HG03432 (cell line): Measurements from ENCODE around the gene CCDC88C.
A peak's percentile ranks its signal among the peaks of the same experiment; 100 is the strongest.

Experiments used
- ATAC-seq: cut with Tn5 transposase; IDR thresholded peaks from one replicate; pipeline ENCODE4 v1.9.1; 2021; ENCODE audit warnings: mild to moderate bottlenecking, moderate library complexity; ENCODE audit not compliant: unreplicated experiment

The CCDC88C gene

GRCh38 chr14:91367173-91368171 lies 50.1 kb downstream of the CCDC88C start:
- peak; percentile 60 for ATAC-seq

GRCh38 chr14:91366749-91367148 lies 50.9 kb downstream of the CCDC88C start:
- no peak for ATAC-seq

GRCh38 chr14:91365552-91365951 lies 52.1 kb downstream of the CCDC88C start:
- ATAC-seq = no peak

- ATAC-seq = no peak
Observed at GRCh38 chr14:91364524-91365270, 52.9 kb downstream of the CCDC88C start.

- ATAC-seq = peak; percentile 68
Observed at GRCh38 chr14:91363776-91364523, 53.7 kb downstream of the CCDC88C start.

GRCh38 chr14:91361233-91361811 lies 56.3 kb downstream of the CCDC88C start:
- no peak for ATAC-seq

- no peak for ATAC-seq
Observed at GRCh38 chr14:91360490-91361232, 57.0 kb downstream of the CCDC88C start.

- ATAC-seq = no peak
Observed at GRCh38 chr14:91358654-91359220, 58.9 kb downstream of the CCDC88C start.

- ATAC-seq = no peak
Observed at GRCh38 chr14:91358025-91358319, 59.6 kb downstream of the CCDC88C start.

GRCh38 chr14:91357272-91358024 lies 60.2 kb downstream of the CCDC88C start:
- no peak for ATAC-seq

GRCh38 chr14:91356181-91356763 lies 61.3 kb downstream of the CCDC88C start:
- ATAC-seq = peak; percentile 41

GRCh38 chr14:91354979-91355685 lies 62.5 kb downstream of the CCDC88C start:
- peak; percentile 23 for ATAC-seq

GRCh38 chr14:91354221-91354916 lies 63.3 kb downstream of the CCDC88C start:
- no peak for ATAC-seq

GRCh38 chr14:91352728-91353692 lies 64.6 kb downstream of the CCDC88C start:
- ATAC-seq = no peak

- ATAC-seq = no peak
Observed at GRCh38 chr14:91352053-91352452, 65.6 kb downstream of the CCDC88C start.

- no peak for ATAC-seq
Observed at GRCh38 chr14:91351512-91351862, 66.1 kb downstream of the CCDC88C start.
